HG03159 (cell line): ENCODE results near the gene CNTNAP3.
"Not testable (repeated sequence)": the region's sequence is repeated elsewhere in the genome, so short reads cannot be mapped to it uniquely, and the experiment has no call there.

ENCODE experiments used
- ATAC-seq: cut with Tn5 transposase; IDR thresholded peaks from one replicate; pipeline ENCODE4 v1.9.1; 2021; ENCODE audit warnings: mild to moderate bottlenecking, moderate library complexity; ENCODE audit not compliant: unreplicated experiment

Gene CNTNAP3

GRCh38 chr9:39287980-39288379, at the start of gene CNTNAP3:
TSS of gene CNTNAP3 (minus strand) at chr9:39288167. CDS start at chr9:39288064, 103 bp downstream.
- ATAC-seq, result not testable (repeated sequence)

DNA sequence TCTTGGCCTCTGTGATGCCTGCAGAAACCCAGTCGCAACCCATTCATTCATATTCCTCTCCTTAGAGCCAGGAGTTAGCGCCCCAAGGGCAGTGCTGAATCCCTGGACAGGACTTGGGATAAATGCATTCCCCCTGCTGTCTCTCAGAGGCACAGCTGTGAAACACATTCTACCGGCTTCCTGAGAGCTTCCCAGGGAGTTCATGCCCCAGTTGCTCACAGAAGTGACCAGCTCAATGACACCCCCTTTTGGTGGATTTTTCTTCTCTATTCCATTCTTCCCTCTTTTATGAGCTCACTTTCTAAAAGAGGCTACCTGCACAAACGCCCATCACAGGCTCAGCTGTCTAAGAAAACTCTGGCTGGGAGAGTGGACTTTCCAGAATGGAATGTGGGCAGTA, 8.0 kb downstream of the CNTNAP3 start:
- ATAC-seq, result not testable (repeated sequence)

- ATAC-seq, result not testable (repeated sequence)
Measured at GRCh38 chr9:39242513-39242912, 45.5 kb downstream of the CNTNAP3 start.

DNA sequence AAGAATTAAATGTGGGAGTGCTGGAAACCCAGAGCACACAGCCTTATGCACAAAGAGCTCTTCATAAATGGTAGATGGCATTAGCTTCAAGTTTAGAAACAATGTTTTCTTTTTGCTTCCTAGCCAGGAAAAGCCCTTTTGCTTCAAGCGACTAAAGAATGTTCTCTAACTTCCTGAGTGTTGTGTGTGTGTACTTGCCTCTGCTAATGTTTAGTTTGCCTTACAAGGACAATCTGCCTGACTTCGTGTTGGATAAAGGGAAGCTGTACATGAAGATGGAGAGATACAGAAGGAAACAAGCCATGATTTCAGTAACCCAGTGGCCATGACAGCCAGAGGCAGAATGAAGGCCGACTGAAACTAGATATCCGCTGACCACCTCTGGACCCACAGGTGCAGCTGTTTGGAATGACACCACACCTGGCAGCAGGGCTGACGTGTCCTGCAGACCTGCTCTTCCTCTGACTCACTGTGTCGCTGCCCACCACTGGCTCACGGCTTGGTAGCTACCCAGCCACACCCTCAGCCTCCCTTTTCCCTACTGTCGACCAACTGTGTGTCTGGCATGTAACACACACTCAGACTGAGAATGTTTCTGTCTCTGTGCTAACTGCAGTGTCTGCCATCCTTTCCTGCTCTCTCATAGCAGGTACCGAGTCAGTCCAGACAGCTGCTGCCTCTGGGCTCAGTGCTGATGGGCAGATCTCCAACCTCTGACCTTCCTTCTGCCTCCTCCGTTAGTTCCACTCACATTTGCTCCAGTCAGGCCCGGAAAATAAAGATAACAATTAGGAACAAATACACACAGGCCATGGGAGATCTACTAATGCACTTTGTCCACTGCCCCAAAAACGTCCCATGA, 55.6 kb downstream of the CNTNAP3 start:
- not testable (repeated sequence) for ATAC-seq

GRCh38 chr9:39215976-39216375, 72.0 kb downstream of the CNTNAP3 start:
- not testable (repeated sequence) for ATAC-seq

DNA sequence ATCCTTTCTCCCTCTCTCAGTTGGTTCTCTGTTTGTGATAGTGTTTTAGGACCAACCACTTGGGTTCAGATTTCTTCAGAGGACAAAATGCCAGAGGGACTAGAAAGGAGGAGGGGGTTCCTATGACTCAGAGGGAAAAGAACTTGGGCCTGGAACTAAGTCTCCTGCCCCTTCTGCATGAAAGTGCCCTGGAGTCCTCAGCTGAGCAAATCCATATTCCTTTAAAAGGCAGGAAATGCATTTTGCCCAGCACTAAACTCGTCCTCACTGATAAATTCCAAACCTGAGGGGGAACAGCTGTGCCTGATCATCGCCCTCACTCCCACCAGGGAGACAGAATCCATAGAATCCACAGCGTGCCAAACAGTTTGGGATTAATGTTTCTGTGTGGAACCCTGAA, 78.2 kb downstream of the CNTNAP3 start:
- ATAC-seq, result not testable (repeated sequence)

DNA sequence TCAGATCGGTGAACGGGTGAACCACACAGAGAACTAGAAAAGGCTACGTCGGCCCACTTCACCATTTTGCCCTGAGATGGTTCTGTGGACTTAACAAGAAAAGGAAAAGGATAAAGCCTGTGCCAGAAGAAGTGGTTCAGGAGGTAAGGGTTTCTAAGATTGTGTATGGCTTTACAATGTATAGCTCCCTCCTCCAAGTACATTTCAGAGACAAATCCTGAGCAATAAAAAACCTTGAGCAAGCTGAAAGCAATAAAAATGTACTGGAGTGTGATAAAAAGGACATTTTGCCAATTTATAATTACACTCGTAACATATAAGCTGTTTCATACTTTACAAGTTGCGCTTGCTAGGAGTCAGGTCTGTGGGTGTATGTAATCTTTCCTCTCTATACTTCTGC, 81.3 kb downstream of the CNTNAP3 start:
- not testable (repeated sequence) for ATAC-seq

- ATAC-seq, result not testable (repeated sequence)
Measured at GRCh38 chr9:39205842-39206241, 82.1 kb downstream of the CNTNAP3 start.

DNA sequence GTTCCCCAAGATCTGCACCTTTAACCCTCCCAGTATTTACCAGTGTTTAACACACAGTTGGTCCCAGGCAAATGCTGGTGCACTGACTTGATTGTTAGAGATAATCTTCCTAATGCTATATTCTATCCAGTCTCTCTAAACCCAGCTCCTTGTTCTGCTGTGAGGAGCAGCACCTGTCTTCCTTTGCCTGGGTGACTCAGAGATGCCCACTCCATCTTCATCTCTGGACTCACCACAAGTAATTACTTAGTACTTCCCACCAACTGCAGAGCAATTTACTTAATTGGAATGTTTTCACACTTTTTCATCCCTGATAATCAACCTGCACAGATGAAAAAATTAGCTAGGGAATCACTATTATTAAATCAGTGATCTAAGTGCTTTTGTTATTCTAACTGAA, 87.6 kb downstream of the CNTNAP3 start:
- not testable (repeated sequence) for ATAC-seq

DNA sequence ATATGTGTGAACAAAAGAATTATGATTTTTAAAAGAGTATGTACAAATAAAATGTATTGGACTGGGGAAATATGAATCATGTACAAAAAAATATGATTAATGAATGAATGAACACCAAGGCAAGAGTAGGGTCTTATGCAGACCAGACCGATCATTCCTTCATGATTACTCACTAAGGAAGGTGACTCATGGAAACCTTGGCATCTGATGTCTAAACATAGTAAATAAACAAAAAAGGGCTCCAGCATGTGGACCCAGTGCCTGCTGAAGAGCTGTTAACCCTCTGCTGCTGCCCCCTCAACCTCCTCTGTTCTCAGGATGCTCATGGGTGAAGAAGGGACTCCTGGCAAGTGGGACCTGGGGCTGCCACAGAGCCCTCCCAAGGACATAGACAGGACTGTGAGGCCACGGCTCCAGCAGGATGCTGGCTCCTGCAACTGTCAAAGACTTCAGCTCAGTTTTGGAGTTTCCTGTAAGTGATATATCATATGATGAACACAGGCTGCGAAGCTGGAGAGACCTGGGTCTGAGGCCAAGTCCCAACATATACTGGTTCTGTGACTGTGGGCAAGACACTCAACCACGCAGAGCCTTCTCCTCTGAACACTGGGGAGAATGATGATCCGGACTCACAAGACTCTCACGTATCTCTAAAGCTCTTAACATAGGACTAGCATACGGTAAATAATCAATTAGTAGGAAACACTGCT, 89.8 kb downstream of the CNTNAP3 start:
- ATAC-seq, result not testable (repeated sequence)

- not testable (repeated sequence) for ATAC-seq
Measured at GRCh38 chr9:39171370-39171769, 116.6 kb downstream of the CNTNAP3 start.

DNA sequence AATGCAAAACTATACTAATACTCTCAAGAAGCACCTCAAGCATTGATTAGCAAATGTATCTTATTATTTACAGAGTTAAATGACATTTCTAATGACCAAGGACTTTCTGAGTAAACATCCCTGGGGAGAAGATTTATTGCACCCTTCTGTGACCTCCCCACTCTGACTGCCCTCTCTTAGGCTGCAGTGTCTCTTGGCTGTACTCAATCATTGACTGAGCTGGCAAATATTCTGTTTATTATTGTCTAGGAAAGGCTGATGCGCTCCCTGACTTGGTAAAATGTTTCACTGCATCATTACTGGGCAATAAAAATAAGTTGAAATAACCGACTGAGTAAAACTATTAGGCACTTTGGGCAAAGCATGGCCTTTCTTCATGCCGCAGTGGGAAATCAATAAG, 130.3 kb downstream of the CNTNAP3 start:
- not testable (repeated sequence) for ATAC-seq

DNA sequence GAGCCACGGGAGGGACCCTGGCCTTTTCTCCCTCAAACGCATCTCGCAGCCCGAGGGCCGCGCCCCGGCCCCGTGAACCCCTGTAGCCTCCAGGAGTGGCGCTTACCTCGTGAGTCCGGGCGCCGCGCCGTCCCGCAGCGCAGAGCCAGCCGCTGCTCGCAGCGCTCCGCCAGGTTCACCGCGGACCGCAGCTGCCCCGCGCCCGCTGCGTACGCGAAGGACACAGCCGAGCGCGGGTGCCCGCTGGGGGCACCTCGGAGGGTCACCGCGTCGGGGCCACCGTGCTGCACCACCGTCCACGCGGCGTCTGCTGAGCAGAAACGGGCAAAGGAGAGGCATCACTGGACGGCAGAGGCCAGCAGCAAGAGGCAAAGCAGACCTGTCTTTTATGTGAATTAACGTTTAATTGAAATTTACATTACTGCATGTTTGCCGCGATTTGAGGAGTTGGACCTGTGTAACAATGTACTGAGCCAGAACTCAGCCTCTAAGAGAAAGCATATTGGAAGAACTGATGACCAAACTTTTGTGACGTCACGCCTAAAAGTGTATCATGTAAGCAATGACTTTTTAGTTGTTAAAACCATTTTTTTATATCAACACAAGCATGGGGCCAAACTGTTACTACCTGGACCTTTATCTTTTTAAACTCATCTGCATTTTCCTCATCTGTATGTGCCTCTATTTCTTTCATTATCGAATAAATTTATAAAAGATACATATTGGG, 155.0 kb downstream of the CNTNAP3 start:
- not testable (repeated sequence) for ATAC-seq

- ATAC-seq, result not testable (repeated sequence)
Measured at GRCh38 chr9:39121401-39121800, 166.6 kb downstream of the CNTNAP3 start.

GRCh38 chr9:39111746-39112145, 176.2 kb downstream of the CNTNAP3 start:
- not testable (repeated sequence) for ATAC-seq

- ATAC-seq, result no peak
Measured at GRCh38 chr9:39108145-39108544, 179.8 kb downstream of the CNTNAP3 start.

DNA sequence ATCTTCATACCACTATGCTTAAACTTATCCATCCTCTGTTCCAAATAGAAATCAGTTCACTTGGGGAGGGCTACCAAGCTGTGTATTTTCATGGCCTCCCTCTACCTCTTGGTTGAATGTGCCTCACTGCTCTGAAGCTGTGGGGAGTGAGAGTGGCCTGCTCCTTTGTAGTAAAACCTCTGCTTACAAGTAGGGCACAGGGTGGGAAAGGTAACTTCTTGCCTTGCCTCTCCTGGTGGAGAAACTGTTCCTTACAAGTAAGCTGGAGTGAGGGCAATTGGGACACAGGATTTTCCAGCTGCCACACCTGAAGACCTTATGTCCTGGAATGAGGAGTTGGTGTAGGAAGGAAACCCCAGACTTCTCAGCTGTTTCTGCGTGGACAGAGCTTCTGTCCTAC, 190.8 kb downstream of the CNTNAP3 start:
- not testable (repeated sequence) for ATAC-seq

GRCh38 chr9:39085311-39085710, 202.7 kb downstream of the CNTNAP3 start:
- ATAC-seq, result not testable (repeated sequence)

DNA sequence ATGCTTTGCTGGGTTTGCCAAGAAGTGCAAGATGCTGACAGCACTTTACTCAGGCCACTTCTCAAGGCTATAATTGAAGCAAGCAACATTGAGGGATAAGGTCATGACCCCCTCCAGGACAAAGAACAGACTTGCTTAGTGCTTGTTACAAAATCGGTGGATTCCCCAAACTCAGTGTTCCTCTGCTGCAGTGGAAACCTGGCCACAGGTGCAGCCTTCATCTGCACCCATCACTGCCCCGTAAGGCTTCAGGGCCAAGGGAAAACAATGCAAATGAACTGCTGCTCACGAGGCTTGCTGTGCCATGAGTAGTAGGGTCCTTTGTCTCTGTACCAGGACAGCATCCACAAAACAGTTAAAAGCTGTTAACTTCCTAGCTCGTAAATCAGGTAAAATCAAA, 205.4 kb downstream of the CNTNAP3 start:
- not testable (repeated sequence) for ATAC-seq

DNA sequence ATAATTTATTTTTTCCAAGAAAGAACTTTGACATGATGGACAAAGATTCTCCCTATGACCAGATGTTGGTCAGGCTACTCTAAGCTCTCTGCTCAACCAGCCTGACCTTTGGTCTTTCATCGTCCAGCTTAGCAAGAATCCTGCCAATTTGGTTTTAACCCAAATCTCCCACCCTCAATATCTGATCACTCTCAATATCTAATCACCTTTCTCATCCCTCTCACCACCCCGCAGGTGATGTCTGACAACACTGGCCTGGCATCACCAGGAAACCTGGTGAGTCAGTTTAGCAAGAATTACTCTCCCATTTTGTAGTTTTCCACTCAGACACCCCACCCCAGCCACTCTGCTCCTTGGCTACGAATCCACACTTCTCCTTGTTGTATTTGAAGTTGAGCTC, 207.9 kb downstream of the CNTNAP3 start:
- not testable (repeated sequence) for ATAC-seq

DNA sequence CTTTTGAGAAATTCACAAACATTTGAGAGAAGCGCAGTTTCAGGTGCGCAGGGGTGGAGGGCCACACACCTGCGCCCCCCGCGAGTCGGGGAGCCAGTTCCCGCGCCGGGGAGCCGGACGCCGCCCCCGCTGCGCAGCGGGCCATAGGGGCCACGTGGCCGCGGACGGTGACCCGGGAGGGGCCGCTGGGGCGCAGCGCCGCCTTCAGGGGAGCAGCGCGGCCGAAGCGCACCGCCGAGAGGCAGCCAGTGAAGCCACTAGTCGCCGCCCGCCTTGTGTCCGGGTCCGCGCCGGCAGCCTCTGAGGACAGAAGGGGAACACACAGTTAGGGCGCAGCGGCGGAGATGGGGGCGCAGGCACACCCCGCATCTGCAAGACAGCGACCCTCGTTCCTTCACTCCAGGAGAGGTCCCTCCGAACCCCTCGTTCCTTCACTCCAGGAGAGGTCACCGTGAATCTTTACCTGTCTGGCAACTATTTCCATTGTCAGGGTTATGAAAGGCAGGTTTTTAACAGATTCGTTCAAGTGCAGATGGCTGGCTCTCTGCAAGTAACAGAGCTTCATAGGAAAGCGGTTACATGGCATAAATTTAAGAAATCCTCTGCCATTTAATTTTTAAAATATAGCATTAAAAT, 209.2 kb downstream of the CNTNAP3 start:
- not testable (repeated sequence) for ATAC-seq
